ENCODE measurements around the gene ALPG. TPM values are rescaled to one million over a fixed set of nuclear protein-coding genes. Genes with fewer than 3 reads are reported as not detected.
"Not testable (repeated sequence)": the region's sequence is repeated elsewhere in the genome, so short reads cannot be mapped to it uniquely, and the experiment has no call there.

The ALPG gene
- total RNA-seq, 3 donors from 2014 or later (not counting 1 experiment from before 2014, with no cell fraction given), result not detected

DNA sequence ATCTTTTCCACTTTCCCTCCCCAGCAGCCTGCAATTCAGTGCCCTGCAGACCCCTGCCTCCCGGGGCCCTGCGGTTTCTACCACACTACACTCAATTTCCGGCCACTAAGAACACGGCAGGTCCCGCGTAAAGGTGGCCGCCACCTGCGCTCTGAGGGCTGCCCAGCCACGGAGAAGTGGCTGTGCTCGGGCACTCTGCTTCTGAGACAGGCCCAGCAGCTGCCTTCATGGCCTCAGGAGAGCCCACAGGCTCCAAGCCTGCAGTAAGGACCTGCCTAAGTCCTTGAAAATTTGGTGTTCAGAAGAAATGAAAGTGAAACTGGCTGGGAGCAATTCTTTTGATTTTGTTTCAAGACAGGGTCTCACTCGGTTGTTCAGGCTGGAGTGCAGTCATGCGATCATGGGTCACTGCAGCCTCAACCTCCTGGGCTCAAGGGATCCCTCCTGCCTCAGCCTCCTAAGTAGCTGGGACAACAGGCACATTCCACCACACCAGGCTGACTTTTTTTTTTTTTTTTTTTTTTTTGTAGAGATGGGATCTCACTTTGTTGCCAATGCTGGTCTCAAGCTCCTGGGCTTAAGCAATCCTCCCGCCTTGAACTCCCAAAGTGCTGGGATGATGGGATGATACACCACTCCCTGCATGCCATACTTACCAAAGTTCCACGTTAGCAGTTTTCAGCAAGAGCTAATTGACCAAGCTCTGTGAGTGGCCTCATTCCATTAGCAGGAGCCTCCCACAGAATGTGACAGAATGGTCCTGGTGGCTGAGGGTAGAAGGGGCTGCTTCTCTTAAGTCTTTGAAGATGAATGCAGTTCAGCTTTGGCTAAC is 42.6 kb upstream of the ALPG start:
- no peak overlapping the region for H3K27ac ChIP-seq (ENCODE audit: low read length)
- ATAC-seq (peak in 2 of 3 donors; percentile 24 to 50), DNase-seq (peak in 1 of 2 donors; percentile 45)
- WGBS (ENCODE audit: insufficient coverage), result 14% methylated on average over 14 of the region's 14 CpGs
- no peaks in the 10 kb centered on the region for H3K9me3 ChIP-seq (ENCODE audit: control insufficient read depth, insufficient read depth, low read length)
- H3K36me3 ChIP-seq (ENCODE audit: control insufficient read depth, insufficient read depth, low read length), result no peaks in the 10 kb centered on the region
- H3K4me3 ChIP-seq (ENCODE audit: low read length), result no peak overlapping the region
- peak overlapping the region in 1 of 2 donors; percentile 74 for H3K27ac Mint-ChIP-seq
- TF ChIP-seq, protein P1, sequence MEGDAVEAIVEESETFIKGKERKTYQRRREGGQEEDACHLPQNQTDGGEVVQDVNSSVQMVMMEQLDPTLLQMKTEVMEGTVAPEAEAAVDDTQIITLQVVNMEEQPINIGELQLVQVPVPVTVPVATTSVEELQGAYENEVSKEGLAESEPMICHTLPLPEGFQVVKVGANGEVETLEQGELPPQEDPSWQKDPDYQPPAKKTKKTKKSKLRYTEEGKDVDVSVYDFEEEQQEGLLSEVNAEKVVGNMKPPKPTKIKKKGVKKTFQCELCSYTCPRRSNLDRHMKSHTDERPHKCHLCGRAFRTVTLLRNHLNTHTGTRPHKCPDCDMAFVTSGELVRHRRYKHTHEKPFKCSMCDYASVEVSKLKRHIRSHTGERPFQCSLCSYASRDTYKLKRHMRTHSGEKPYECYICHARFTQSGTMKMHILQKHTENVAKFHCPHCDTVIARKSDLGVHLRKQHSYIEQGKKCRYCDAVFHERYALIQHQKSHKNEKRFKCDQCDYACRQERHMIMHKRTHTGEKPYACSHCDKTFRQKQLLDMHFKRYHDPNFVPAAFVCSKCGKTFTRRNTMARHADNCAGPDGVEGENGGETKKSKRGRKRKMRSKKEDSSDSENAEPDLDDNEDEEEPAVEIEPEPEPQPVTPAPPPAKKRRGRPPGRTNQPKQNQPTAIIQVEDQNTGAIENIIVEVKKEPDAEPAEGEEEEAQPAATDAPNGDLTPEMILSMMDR (IDR thresholded peaks at IDR 0.05), result no peak
- intact Hi-C loops (cut with micrococcal nuclease), result no loop called here
- no peaks in the 10 kb centered on the region for H3K27me3 ChIP-seq (ENCODE audit: control insufficient read depth, insufficient read depth, low read length)
- H3K4me1 Mint-ChIP-seq, result peaks cover 5 to 21% of the 10 kb centered on the region in 2 donors
- no peaks in the 10 kb centered on the region for H3K27me3 Mint-ChIP-seq (ENCODE audit: low read depth in 2 of 2)
- peak overlapping the region; percentile 87 for H3K4me3 Mint-ChIP-seq
- H3K4me1 ChIP-seq (ENCODE audit: control insufficient read depth, insufficient read depth, low read length), result peaks cover 20% of the 10 kb centered on the region
- H3K36me3 Mint-ChIP-seq, result no peaks in the 10 kb centered on the region
- H3K9me3 Mint-ChIP-seq, result no peaks in the 10 kb centered on the region

DNA sequence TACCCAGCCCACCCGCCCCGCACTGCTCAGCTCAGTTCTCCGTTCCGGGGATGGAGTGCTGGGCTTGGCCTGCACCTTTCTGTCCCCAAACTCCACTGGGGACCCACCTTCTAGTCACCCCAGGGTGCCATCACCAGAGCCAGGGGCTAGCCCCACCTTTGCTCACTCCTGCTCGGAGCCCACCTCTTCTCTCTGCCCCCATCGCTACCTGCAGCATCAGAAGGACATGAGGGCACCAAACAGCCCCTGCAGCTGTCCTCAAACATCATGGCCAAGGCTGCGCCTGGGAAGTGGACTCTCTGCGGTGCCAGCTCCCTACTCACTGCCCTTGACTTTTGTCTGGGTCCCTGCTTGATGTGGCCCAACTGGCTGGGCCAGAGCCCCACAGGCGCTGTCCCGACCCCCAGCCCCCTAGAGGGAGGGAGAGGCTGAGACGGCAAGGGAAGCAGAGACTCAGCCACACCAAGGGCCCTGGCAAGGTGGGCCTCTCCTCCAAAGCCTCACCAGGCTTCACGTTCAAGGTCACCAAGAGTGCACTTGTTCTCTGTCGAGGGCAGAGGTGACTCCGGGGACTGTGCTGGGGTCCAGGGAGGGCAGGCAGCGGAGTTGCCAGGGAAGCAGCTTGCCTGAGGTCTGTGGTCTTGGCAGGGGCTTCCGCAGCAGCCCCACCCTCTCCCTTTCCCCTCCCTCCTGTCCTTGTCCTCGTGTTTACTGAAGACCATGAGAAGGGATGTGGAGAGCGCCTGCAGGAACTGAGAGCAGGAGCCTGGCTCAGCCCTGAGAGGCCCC is 41.6 kb upstream of the ALPG start:
- ATAC-seq; intact Hi-C loops (cut with micrococcal nuclease); H3K36me3 Mint-ChIP-seq; H3K36me3 ChIP-seq (ENCODE audit: control insufficient read depth, insufficient read depth, low read length); DNase-seq; H3K27me3 ChIP-seq (ENCODE audit: control insufficient read depth, insufficient read depth, low read length); H3K9me3 ChIP-seq (ENCODE audit: control insufficient read depth, insufficient read depth, low read length); H3K27me3 Mint-ChIP-seq (ENCODE audit: low read depth in 2 of 2); H3K4me3 ChIP-seq (ENCODE audit: low read length); H3K27ac Mint-ChIP-seq; H3K27ac ChIP-seq (ENCODE audit: low read length); H3K9me3 Mint-ChIP-seq: not testable (repeated sequence)
- Mint-ChIP-seq H3K4me1 (peaks cover 5 to 21% of the 10 kb centered on the region in 2 donors), H3K4me3 (peak overlapping the region; percentile 42)
- WGBS (ENCODE audit: insufficient coverage), result 64% methylated on average over 14 of the region's 18 CpGs
- peaks cover 20% of the 10 kb centered on the region for H3K4me1 ChIP-seq (ENCODE audit: control insufficient read depth, insufficient read depth, low read length)

DNA sequence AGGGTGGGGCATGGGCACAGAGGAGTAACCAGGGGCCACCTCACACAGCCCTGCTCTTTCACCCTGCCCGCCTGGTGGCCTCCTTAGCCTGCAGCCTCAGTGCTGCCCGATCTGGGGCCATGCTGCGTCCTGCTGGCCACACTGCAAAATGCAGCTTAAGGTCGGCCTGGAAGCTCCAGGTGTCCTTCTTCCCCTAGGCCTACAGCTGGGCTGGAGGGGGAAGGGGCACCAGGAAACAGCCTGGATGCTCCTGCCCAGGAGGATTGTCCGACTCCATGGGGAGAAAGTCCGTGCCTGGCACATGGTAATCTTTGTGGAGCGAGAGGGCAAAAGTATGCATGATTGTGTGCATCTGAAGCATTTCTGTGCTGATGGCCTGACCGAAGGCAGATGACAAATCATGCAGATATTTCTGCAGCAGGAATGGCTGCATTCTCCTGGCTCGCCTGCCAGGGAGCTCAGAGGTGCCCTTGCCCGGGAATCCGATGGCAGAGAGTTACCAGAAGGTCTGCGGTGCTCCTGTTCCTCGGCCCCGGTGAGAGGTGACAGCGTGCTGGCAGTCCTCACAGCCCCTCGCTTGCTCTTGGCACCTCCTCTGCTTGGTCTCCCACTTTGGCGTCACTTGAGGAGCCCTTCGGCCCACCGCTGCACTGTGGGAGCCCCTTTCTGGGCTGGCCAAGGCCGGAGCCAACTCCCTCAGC is 40.9 kb upstream of the ALPG start:
- WGBS (ENCODE audit: insufficient coverage), result 77% methylated on average over 20 of the region's 20 CpGs
- Mint-ChIP-seq H3K4me1 (peaks cover 5 to 21% of the 10 kb centered on the region in 2 donors), H3K27me3 (ENCODE audit: low read depth in 2 of 2) (no peaks in the 10 kb centered on the region), H3K4me3 (no peak overlapping the region), H3K27ac (no peak overlapping the region), H3K9me3 (no peaks in the 10 kb centered on the region), H3K36me3 (no peaks in the 10 kb centered on the region)
- Histone ChIP-seq H3K9me3 (ENCODE audit: control insufficient read depth, insufficient read depth, low read length) (no peaks in the 10 kb centered on the region), H3K36me3 (ENCODE audit: control insufficient read depth, insufficient read depth, low read length) (no peaks in the 10 kb centered on the region), H3K4me3 (ENCODE audit: low read length) (no peak overlapping the region), H3K27ac (ENCODE audit: low read length) (no peak overlapping the region), H3K4me1 (ENCODE audit: control insufficient read depth, insufficient read depth, low read length) (peaks cover 20% of the 10 kb centered on the region), H3K27me3 (ENCODE audit: control insufficient read depth, insufficient read depth, low read length) (no peaks in the 10 kb centered on the region)
- TF ChIP-seq, protein P1 (IDR thresholded peaks at IDR 0.05), result no peak
- intact Hi-C loops (cut with micrococcal nuclease), result no loop called here
- peak; percentile 53 to 75 (median 62) for ATAC-seq
- peak in 1 of 2 donors; percentile 37 for DNase-seq

DNA sequence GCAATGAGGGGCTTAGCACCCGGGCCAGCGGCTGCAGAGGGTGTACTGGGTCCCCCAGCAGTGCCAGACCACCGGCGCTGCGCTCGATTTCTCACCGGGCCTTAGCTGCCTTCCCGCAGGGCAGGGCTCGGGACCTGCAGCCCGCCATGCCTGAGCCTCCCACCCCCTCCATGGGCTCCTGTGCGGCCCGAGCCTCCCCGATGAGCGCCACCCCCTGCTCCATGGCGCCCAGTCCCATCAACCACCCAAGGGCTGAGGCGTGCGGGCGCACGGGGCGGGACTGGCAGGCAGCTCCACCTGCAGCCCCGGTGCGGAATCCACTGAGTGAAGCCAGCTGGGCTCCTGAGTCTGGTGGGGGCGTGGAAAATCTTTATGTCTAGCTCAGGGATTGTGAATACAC is 40.2 kb upstream of the ALPG start:
- H3K9me3 Mint-ChIP-seq; H3K36me3 Mint-ChIP-seq; H3K27me3 ChIP-seq (ENCODE audit: control insufficient read depth, insufficient read depth, low read length); H3K27ac ChIP-seq (ENCODE audit: low read length); ATAC-seq; intact Hi-C loops (cut with micrococcal nuclease); H3K27me3 Mint-ChIP-seq (ENCODE audit: low read depth in 2 of 2); H3K4me3 Mint-ChIP-seq; H3K36me3 ChIP-seq (ENCODE audit: control insufficient read depth, insufficient read depth, low read length); DNase-seq; H3K4me3 ChIP-seq (ENCODE audit: low read length); H3K9me3 ChIP-seq (ENCODE audit: control insufficient read depth, insufficient read depth, low read length); H3K27ac Mint-ChIP-seq: not testable (repeated sequence)
- H3K4me1 Mint-ChIP-seq, result peaks cover 5 to 21% of the 10 kb centered on the region in 2 donors
- peaks cover 20% of the 10 kb centered on the region for H3K4me1 ChIP-seq (ENCODE audit: control insufficient read depth, insufficient read depth, low read length)
- 97% methylated on average over 17 of the region's 23 CpGs for WGBS (ENCODE audit: insufficient coverage)
